ENCODE measurements around the gene GASK1B.

The GASK1B gene

DNA sequence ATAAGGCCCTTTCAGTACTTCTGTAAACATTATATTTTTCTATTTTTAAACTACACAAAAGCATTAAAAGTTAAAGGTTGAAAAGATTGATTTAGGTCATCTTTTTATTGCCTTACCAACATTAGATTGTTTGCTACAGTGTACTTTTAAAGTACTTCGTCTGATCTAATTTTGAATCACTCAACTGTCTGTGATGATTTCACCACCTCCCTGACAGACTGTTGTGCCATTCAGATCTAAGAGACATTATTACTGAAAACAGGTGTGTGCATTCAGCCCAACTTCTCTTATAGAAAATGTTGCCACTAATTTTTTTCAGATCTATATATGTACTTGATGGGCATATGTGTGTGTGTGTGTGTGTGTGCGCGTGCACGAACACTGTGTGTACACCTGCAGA lies 39.3 kb downstream of the GASK1B start:
- DNase-seq: no peak

DNA sequence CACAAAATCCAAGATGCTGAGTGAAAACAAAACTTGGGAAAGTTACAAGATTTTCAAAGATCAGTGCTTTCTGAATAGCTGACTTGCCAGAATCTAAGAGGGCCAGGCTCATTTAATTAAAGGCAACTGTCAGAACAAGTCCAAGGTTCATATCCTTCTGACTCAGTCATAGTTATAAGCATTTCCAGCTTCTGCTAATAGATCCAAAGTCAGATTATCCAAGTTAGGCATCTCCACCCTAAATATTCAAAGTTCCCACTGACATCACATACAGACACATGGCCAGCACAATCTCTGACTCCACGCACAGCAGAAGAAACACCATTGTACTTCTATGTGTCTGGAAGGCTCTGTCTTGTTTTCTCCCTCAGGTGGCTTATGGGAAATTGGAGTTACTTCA lies 41.8 kb downstream of the GASK1B start:
- no peak for DNase-seq

DNA sequence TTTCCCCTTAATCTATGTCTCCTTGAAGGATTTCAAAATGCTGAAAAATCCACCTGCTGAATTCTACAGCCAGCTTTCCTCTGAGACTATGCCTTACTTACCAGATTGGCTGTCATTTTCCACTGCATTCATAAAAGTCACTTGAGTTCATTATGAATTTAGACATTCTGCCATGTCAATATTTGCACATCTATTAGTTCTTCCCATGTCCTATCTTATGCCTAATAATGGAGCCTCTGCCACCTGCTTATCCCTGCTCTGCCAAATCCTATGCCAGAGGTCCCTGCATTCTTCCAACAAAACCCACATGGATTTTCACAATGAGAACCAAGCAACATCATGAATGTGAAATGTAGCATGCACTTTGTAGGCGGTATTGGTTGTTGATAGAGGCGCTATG lies 42.6 kb downstream of the GASK1B start:
- DNase-seq: no peak

DNA sequence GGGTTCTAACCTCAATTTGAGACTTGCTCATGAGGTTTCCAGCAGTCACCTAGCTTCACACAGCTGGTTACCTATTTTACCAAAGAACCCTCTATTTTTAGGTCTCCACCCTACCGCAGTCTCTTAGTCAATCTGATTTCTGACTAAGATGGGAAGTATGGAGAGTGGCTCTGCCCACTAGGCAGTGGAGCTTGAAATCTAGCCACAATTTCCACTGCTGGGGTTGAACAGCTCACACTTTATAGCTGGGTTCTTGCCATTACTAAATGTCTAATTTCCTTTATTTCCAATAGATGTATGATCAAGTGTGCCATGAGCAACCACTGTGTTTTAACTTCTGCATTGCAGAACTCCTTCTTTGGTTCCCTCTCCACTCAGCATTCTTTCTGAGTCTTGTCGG lies 43.1 kb downstream of the GASK1B start:
- DNase-seq: no peak

DNA sequence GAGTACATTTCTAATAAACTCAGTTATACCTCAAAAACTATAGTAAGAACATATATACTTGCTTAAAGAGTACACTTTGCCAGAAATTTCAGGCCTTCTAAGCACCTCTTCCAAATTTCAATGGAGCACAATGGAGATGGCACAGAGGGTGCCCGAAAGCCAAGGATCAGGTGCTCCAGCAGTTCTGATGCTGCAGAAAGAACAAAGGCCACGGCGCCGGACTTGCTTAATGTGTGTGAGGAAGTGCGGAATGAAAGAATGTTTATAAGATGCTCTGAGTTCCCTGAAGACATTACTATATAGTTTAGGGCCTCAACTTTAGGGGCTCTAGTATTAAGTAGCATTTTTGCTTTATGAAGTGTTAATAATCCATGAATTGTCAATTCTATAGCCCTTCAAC lies 44.3 kb downstream of the GASK1B start:
- DNase-seq: no peak

DNA sequence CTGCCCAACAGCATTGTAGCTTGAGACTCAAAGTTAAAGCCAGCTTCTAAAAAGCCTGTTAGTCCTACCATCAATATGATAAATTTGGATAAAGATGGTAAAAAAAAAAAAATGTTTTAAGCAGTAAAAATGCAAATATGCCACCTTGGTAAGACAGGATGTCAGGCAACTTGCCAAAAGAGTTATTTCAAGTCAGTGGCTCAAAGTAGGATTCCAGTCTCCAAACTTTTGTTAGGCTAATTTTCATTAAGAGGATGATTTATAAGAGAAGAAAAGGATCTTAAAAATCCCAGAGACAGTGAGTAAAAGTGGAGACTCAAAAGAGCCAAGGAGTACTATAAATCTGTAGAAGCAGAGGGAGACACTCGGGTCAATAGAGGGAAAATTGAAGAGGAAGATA lies 47.5 kb downstream of the GASK1B start:
- DNase-seq: no peak

Measured in CD4-positive, alpha-beta T cell treated with Interleukin-21 for 1 hour (primary cell).